H9 (cell line): ENCODE data around the gene CDH22. TPM values are rescaled to one million over a fixed set of nuclear protein-coding genes. Genes with fewer than 3 reads are reported as not detected.

Experiments
- DNase-seq: peaks from one replicate; pipeline ENCODE4 v3.0.0-alpha.2; 2017
- H2AFZ ChIP-seq: one replicate; pipeline ENCODE4 v1.6.1; 2013; ENCODE audit warnings: mild to moderate bottlenecking, low read length, control low read depth, moderate library complexity
- H2AK5ac ChIP-seq: 2 replicates; pipeline ENCODE4 v1.6.1; 2013; ENCODE audit warnings: low read length, control low read depth, mixed read lengths; ENCODE audit not compliant: insufficient read length
- H2BK120ac ChIP-seq: one replicate; pipeline ENCODE4 v1.6.1; 2013; ENCODE audit warnings: low read depth, mild to moderate bottlenecking, low read length, control low read depth, inconsistent platforms; ENCODE audit not compliant: poor library complexity, severe bottlenecking
- H2BK12ac ChIP-seq: 2 replicates; pipeline ENCODE4 v1.6.1; 2013; ENCODE audit warnings: low read length, control low read depth, mixed read lengths, low read depth; ENCODE audit not compliant: insufficient read length
- H2BK15ac ChIP-seq: 2 replicates; pipeline ENCODE4 v1.6.1; 2013; ENCODE audit warnings: low read depth, low read length, control low read depth
- H2BK20ac ChIP-seq: one replicate; pipeline ENCODE4 v1.6.1; 2013; ENCODE audit warnings: low read depth, mild to moderate bottlenecking, low read length, control low read depth, inconsistent platforms; ENCODE audit not compliant: poor library complexity, severe bottlenecking
- H2BK5ac ChIP-seq: 2 replicates; pipeline ENCODE4 v1.6.1; 2013; ENCODE audit warnings: low read length, control low read depth, mixed read lengths; ENCODE audit not compliant: insufficient read length
- H3K14ac ChIP-seq: 2 replicates; pipeline ENCODE4 v1.6.1; 2013; ENCODE audit warnings: low read length, control low read depth; ENCODE audit not compliant: insufficient read depth
- H3K18ac ChIP-seq: 2 replicates; pipeline ENCODE4 v1.6.1; 2013; ENCODE audit warnings: low read depth, mild to moderate bottlenecking, mixed read lengths, low read length, control low read depth; ENCODE audit not compliant: insufficient read length
- H3K23ac ChIP-seq: 2 replicates; pipeline ENCODE4 v1.6.1; 2013; ENCODE audit warnings: low read length, control low read depth, mixed read lengths, low read depth; ENCODE audit not compliant: insufficient read length
- H3K23me2 ChIP-seq: 2 replicates; pipeline ENCODE4 v1.6.1; 2013; ENCODE audit warnings: low read depth, mild to moderate bottlenecking, mixed read lengths, low read length, control low read depth; ENCODE audit not compliant: insufficient read length, poor library complexity, severe bottlenecking
- H3K27ac ChIP-seq: 2 replicates; pipeline ENCODE4 v1.5.1; 2013; ENCODE audit warnings: low read length, control low read depth, mixed read lengths, low read depth; ENCODE audit not compliant: insufficient read length
- H3K27me3 ChIP-seq: 2 replicates; pipeline ENCODE4 v1.6.1; 2013; ENCODE audit warnings: low read length, control low read depth, inconsistent platforms; ENCODE audit not compliant: insufficient read depth
- H3K4ac ChIP-seq: 2 replicates; pipeline ENCODE4 v1.6.1; 2013; ENCODE audit warnings: low read depth, mild to moderate bottlenecking, control low read depth, inconsistent platforms, low read length, moderate library complexity
- H3K4me1 ChIP-seq: 2 replicates; pipeline ENCODE4 v1.6.1; 2013; ENCODE audit warnings: low read length, control low read depth, inconsistent platforms; ENCODE audit not compliant: insufficient read depth
- H3K4me2 ChIP-seq: 2 replicates; pipeline ENCODE4 v1.6.1; 2013; ENCODE audit warnings: low read length, control low read depth, mixed read lengths; ENCODE audit not compliant: insufficient read length, insufficient read depth
- H3K56ac ChIP-seq: 2 replicates; pipeline ENCODE4 v1.6.1; 2013; ENCODE audit warnings: low read depth, mild to moderate bottlenecking, mixed read lengths, low read length, control low read depth; ENCODE audit not compliant: insufficient read length
- H3K79me1 ChIP-seq: 2 replicates; pipeline ENCODE4 v1.6.1; 2013; ENCODE audit warnings: low read depth, mild to moderate bottlenecking, moderate library complexity, low read length, control low read depth, inconsistent platforms; ENCODE audit not compliant: insufficient read depth, poor library complexity, severe bottlenecking
- H3K79me2 ChIP-seq: 2 replicates; pipeline ENCODE4 v1.6.1; 2013; ENCODE audit warnings: low read length, control low read depth, inconsistent platforms; ENCODE audit not compliant: insufficient read depth
- H3K9ac ChIP-seq: 2 replicates; pipeline ENCODE4 v1.6.1; 2013; ENCODE audit warnings: low read length, control low read depth, mixed read lengths; ENCODE audit not compliant: insufficient read length; ENCODE audit errors: extremely low read depth
- H3K9me3 ChIP-seq: one replicate; pipeline ENCODE4 v1.6.1; 2013; ENCODE audit warnings: low read depth, low read length, inconsistent platforms; ENCODE audit not compliant: control insufficient read depth
- H3T11ph ChIP-seq: one replicate; pipeline ENCODE4 v1.6.1; 2013; ENCODE audit warnings: mild to moderate bottlenecking, low read length, control low read depth, inconsistent platforms
- H4K20me1 ChIP-seq: one replicate; pipeline ENCODE4 v1.6.1; 2013; ENCODE audit not compliant: control insufficient read depth, insufficient read length, insufficient read depth
- H4K5ac ChIP-seq: 2 replicates; pipeline ENCODE4 v1.6.1; 2013; ENCODE audit warnings: low read depth, mild to moderate bottlenecking, mixed read lengths, low read length, control low read depth; ENCODE audit not compliant: insufficient read length
- H4K8ac ChIP-seq: replicated peaks from 2 replicates; pipeline ENCODE4 v1.6.1; 2013; ENCODE audit warnings: low read length, control low read depth, mixed read lengths, low read depth; ENCODE audit not compliant: insufficient read length
- H4K91ac ChIP-seq: 2 replicates; pipeline ENCODE4 v1.6.1; 2013; ENCODE audit warnings: low read depth, mild to moderate bottlenecking, moderate library complexity, mixed read lengths, low read length, control low read depth; ENCODE audit not compliant: insufficient read length
- H3K27ac Mint-ChIP-seq, 3 experiments: 2 replicates in 2 of 3; 3 replicates in 1 of 3; pipeline ENCODE4 v1.8.0; 2020 to 2021; ENCODE audit warnings: mixed read lengths in 3 of 3, mild to moderate bottlenecking in 1 of 3, moderate library complexity in 1 of 3
- H3K27me3 Mint-ChIP-seq: 2 replicates; pipeline ENCODE4 v1.8.0; 2021; ENCODE audit warnings: low read depth, mild to moderate bottlenecking, moderate library complexity, mixed read lengths
- H3K36me3 Mint-ChIP-seq, 3 experiments: 2 replicates in 2 of 3; 3 replicates in 1 of 3; pipeline ENCODE4 v1.8.0; 2020 to 2021; ENCODE audit warnings: low read depth in 3 of 3, mixed read lengths in 3 of 3; ENCODE audit not compliant: insufficient read depth in 1 of 3
- H3K4me1 Mint-ChIP-seq, 2 experiments: 2 replicates each; pipeline ENCODE4 v1.8.0; 2020; ENCODE audit warnings: mixed read lengths in 2 of 2
- H3K4me3 Mint-ChIP-seq, 2 experiments: 2 replicates in 1 of 2; 3 replicates in 1 of 2; pipeline ENCODE4 v1.8.0; 2020 to 2021; ENCODE audit warnings: mild to moderate bottlenecking in 2 of 2, mixed read lengths in 2 of 2, moderate library complexity in 1 of 2
- H3K9me3 Mint-ChIP-seq, 2 experiments: 2 replicates in 1 of 2; 3 replicates in 1 of 2; pipeline ENCODE4 v1.8.0; 2020; ENCODE audit warnings: mild to moderate bottlenecking in 2 of 2, mixed read lengths in 2 of 2, moderate library complexity in 1 of 2
- CTCF ChIP-seq: fragments of 200-600 bp; sonication (generic); conservative IDR thresholded peaks from 3 replicates; pipeline ENCODE4 v1.8.0; 2021; ENCODE audit warnings: antibody characterized with exemption, mild to moderate bottlenecking
- WGBS: extraction: QIAGEN DNeasy Blood & Tissue Kit; methylation state at CpG from one replicate; pipeline ENCODE4 v1.1.7; 2013; ENCODE audit warnings: missing lambda C conversion rate, low lambda C conversion rate, mixed read lengths; ENCODE audit not compliant: insufficient read length; ENCODE audit errors: extremely low coverage; 5-methylcytosine and 5-hydroxymethylcytosine counted together
- total RNA-seq: library from RNA; stranded (reverse); gene quantifications from 2 replicates; pipeline ENCODE4 v1.2.1, GENCODE V29; 2021

The CDH22 gene
- total RNA-seq, 1 experiment from 2014 or later: not detected

- H3K9me3 Mint-ChIP-seq: no peaks in the 10 kb centered on the region; a peak in 1 of 5 replicates
- Histone ChIP-seq H3K4me2 (no peak overlapping the region), H2AK5ac (no peak overlapping the region), H3K18ac (no peak overlapping the region), H3K56ac (no peak overlapping the region), H4K8ac (no peak overlapping the region), H3K14ac (no peak overlapping the region), H2BK15ac (no peak overlapping the region), H3K23ac (no peak overlapping the region), H2BK5ac (no peak overlapping the region), H3K4me1 (no peaks in the 10 kb centered on the region), H2BK20ac (no peak overlapping the region), H3K79me2 (no peaks in the 10 kb centered on the region), H3T11ph (no peak overlapping the region), H3K4ac (no peak overlapping the region), H4K5ac (no peak overlapping the region), H3K9ac (no peak overlapping the region), H3K27ac (no peak overlapping the region), H3K23me2 (peaks cover 3% of the 10 kb centered on the region), H3K27me3 (peaks cover 30% of the 10 kb centered on the region; the same call in 1 of the 2 replicates), H2BK120ac (no peak overlapping the region), H4K20me1 (no peaks in the 10 kb centered on the region), H2BK12ac (no peak overlapping the region), H4K91ac (no peak overlapping the region), H2AFZ (no peak overlapping the region), H3K79me1 (no peaks in the 10 kb centered on the region), H3K9me3 (no peaks in the 10 kb centered on the region)
- H3K27me3 Mint-ChIP-seq: peaks cover 79% of the 10 kb centered on the region
- H3K36me3 Mint-ChIP-seq: no peaks in the 10 kb centered on the region; a peak in 1 of 7 replicates
- DNase-seq: no peak
- TF ChIP-seq CTCF: no peak
- H3K27ac Mint-ChIP-seq: no peak overlapping the region
- H3K4me3 Mint-ChIP-seq: no peak overlapping the region; a peak in 1 of 5 replicates
- WGBS: no CpG with 5 or more reads among the region's 9 CpGs
- H3K4me1 Mint-ChIP-seq: peaks cover 9 to 11% of the 10 kb centered on the region in 2 experiments
Measured at GRCh38 chr20:46305973-46306360, 2.3 kb downstream of the CDH22 start.
